SU-DHL-6 (cell line): Measurements from ENCODE around the gene DTNBP1.

Experiments
- CTCF ChIP-seq: fragments of 200-600 bp; sonication (generic); IDR thresholded peaks from one replicate; pipeline ENCODE4 v1.5.1; 2017; ENCODE audit warnings: antibody characterized with exemption, mild to moderate bottlenecking, low read length, moderate library complexity; ENCODE audit not compliant: insufficient read depth, poor library complexity, severe bottlenecking
- EZH2phosphoT487 ChIP-seq: fragments of 200-600 bp; sonication (generic), shearing (Covaris generic); conservative IDR thresholded peaks from 2 replicates; pipeline ENCODE4 v1.6.1; 2018; ENCODE audit warnings: mild to moderate bottlenecking, antibody characterized with exemption, low read length, moderate library complexity, mixed read lengths

- no peak for TF ChIP-seq CTCF
- TF ChIP-seq EZH2phosphoT487: no peak
Measured at GRCh38 chr6:15473741-15474161, 189.1 kb downstream of the DTNBP1 start.
